Measurements from ENCODE around the gene PAIP2. TPM values are rescaled to one million over a fixed set of nuclear protein-coding genes. Genes with fewer than 3 reads are reported as not detected.

The PAIP2 gene, protein sequence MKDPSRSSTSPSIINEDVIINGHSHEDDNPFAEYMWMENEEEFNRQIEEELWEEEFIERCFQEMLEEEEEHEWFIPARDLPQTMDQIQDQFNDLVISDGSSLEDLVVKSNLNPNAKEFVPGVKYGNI
- total RNA-seq (ENCODE audit: low replicate concordance) = 70.9 and 77.3 TPM in 2 replicates

DNA sequence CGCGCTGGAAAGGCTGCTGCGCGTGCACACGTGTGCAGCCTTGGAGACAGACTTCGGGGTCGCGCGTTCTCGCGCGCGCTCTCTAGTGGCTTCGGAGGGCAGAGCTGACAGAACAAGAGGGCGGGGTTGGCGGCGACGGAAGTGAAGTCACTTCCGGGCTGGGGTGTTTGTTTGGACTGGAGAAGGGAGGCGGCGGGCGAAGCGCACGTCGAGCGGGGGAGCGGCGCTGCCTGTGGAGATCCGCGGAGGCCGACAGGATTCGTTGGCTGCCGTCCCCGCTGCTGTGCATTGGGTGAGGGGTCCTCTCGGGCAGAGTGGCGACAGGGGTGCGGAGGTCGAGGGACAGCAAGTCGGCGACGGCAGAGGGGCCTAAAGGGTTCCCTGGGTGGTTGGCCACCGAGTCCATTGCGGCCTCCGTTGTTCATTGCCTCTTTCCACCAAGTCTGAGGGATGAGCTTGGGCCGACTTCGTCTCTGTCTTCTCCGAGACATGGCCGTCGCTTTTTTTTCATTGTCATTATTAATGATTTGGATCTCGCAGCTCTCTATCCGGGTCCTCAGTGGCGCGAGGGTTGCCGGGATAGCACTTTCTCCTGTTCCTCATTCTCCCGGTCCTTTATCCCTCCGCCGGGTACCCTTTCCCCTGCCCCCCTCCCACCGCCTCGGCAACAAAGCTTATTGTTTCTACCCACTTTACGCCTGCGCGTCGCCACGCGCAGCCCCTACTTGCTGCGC is at the start of gene PAIP2:
Gene PAIP2 (plus strand): TSS at position 166 of the 734 bp plus-strand sequence. CDS start 21,931 bp downstream, outside the sequence.
- H3K4me3 ChIP-seq (ENCODE audit: low read depth, low read length) = peak within 1 kb of the TSS; percentile 99
- TF ChIP-seq, protein P1, sequence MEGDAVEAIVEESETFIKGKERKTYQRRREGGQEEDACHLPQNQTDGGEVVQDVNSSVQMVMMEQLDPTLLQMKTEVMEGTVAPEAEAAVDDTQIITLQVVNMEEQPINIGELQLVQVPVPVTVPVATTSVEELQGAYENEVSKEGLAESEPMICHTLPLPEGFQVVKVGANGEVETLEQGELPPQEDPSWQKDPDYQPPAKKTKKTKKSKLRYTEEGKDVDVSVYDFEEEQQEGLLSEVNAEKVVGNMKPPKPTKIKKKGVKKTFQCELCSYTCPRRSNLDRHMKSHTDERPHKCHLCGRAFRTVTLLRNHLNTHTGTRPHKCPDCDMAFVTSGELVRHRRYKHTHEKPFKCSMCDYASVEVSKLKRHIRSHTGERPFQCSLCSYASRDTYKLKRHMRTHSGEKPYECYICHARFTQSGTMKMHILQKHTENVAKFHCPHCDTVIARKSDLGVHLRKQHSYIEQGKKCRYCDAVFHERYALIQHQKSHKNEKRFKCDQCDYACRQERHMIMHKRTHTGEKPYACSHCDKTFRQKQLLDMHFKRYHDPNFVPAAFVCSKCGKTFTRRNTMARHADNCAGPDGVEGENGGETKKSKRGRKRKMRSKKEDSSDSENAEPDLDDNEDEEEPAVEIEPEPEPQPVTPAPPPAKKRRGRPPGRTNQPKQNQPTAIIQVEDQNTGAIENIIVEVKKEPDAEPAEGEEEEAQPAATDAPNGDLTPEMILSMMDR (IDR thresholded peaks at IDR 0.05; ENCODE audit: insufficient read depth, low read length) = peak; percentile 76
- peak; percentile 96 for DNase-seq (ENCODE audit: low read depth)

DNA sequence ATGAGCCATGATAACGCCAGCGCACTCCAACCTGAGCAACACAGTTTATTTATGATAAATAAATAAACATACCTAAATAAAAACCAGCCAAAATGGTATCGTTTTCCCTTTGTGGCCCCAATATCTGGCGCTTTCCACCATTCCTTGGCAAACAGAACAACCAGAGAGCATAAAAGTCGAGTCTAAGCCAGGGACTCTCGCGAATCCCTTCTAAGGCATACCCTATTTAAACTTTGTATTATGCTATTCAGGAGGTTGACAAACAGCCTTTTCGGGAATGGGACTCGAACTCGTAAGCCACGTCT is 48.5 kb upstream of the PAIP2 start:
- TF ChIP-seq, protein P1 (IDR thresholded peaks at IDR 0.05; ENCODE audit: insufficient read depth, low read length) = no peak
- DNase-seq (ENCODE audit: low read depth) = no peak
- peak overlapping the region; percentile 76 for H3K4me3 ChIP-seq (ENCODE audit: low read depth, low read length)

DNA sequence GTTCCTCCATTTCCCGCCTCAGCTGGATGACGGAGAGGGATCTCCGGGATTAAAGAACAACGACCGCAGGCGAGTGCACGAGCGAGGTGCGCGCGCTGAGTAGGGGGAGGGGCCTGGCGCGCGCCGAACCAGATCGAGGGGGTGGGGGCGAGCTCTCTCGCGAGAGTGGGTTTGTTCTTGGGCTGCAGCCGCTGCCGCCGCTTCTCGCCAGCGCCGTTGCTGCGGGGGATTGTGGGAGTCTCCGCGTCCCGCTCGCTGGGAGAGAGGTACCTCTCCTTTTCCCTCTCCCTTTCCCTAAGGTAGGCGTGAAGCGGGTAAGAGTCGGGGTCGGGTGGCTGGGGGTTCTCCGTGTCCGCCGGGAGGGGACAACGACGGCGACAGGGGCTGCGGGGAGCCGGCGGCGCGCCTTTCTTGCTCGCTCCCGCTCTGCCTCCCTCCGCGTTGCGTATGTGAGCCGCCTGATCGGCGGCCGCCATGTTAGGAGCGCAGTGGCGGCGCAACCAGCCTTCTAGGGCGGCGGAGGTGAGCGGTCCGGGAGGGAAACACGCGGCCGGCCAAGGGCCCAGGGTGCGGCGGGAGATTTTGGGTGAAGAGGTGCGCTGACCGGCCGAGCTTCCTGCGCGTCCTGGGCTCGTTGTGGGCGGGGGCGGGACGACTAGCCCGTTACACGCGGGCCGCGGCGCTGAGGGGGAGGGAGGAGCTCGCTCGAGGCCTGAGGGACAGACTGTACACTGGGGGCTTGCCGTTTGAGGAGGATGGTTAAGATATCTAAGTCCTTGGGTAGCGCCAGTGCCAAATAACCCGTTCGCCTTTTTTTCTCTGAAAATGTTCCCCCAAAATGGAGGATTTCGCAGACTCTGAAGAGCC is 47.9 kb upstream of the PAIP2 start, which contains the start of gene MATR3:
Gene MATR3 (plus strand): TSS at position 234 of the 867 bp plus-strand sequence. CDS start 13,676 bp downstream, outside the sequence.
- peak; percentile 95 for DNase-seq (ENCODE audit: low read depth)
- TF ChIP-seq, protein P1 (IDR thresholded peaks at IDR 0.05; ENCODE audit: insufficient read depth, low read length) = no peak
- peak within 1 kb of the TSS; percentile 96 for H3K4me3 ChIP-seq (ENCODE audit: low read depth, low read length)

DNA sequence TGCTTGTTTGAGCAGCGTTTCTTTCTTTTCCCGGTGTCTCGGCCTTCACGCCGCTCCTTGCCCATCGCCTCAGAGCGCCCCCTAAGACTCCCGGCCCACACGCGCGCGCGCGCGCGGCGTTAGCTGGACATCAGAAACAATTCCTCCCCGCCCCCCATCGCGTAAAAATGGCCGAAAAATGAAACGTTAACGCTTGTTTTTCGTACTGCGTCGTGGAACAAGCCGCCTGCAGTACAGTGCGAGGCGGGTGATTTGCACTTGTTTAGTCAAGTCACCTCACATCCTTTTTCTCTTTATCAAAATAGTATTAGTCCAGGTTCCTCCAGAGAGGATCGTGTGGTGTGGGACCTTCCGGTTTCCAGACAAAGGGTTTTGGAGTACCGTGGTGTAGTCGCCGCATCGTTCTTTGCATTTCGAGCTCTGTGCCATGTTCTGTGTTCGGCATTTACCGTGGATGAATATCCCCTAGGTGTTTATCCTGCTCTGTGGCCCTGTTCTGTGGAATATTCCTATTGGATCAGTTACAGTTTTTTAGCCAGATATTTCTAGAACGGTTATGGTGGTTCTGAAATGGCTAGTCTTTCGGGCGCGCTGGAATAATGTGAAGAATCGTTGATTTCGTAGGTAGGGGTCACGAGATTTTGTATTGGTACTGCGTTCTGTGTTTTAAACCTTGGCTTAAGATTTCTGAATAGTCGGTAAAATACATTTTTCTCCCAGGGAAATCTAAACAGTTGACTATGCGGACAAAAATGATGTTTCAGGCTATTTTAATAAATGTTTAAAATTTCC is 47.1 kb upstream of the PAIP2 start:
- H3K4me3 ChIP-seq (ENCODE audit: low read depth, low read length) = peak overlapping the region; percentile 96
- TF ChIP-seq, protein P1 (IDR thresholded peaks at IDR 0.05; ENCODE audit: insufficient read depth, low read length) = peak; percentile 38
- DNase-seq (ENCODE audit: low read depth) = peak; percentile 77

DNA sequence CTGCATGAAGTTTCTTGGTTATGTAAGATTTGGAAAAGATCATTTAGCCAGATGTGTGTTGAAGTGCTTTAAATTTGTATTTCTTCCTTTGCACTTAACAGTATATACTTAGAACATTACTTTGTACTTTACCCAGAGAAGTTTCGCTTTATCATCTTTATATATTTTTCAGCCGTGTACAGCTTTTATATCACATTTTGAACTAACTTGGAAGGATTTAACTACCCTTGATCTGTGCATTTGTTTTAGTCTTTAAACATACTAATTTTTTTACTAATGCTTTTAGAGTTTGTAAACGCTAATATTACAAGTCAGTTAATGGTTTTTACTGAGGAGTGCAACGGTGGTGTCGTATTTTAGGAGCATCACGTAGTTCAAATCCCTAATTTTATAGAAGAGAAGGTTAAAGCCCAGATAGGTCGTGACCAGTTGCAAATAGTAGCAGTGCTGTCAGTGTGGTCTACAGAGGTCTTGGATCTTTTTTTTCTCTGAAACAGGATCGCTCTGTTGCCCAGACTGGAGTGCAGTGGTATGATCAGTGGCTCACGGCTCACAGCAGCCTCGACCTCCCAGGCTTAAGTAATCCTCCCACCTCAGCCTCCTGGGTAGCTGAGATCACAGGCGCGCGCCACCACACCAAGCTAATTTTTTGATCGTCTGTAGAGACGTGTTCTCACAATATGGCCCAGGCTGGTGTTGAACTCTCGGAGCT is 46.2 kb upstream of the PAIP2 start:
- peak; percentile 19 for DNase-seq (ENCODE audit: low read depth)
- H3K4me3 ChIP-seq (ENCODE audit: low read depth, low read length) = peak overlapping the region; percentile 96
- TF ChIP-seq, protein P1 (IDR thresholded peaks at IDR 0.05; ENCODE audit: insufficient read depth, low read length) = no peak

All from fibroblast of the aortic adventitia (primary cell).